BLaER1 treated with 17β-estradiol and CSF1 and Interleukin-3, amounts not matched to agents 10 nM and 100 nM (cell line): ENCODE results near the gene SEMA5A.

ENCODE experiments used
- H3K27ac ChIP-seq, 11 experiments: shearing (Covaris generic); formaldehyde crosslinking; 2 replicates each; pipeline ENCODE4 v1.8.1; 2022
- H3K27me3 ChIP-seq, 11 experiments: shearing (Covaris generic); formaldehyde crosslinking; 2 replicates each; pipeline ENCODE4 v1.8.1; 2022
- H3K36me3 ChIP-seq, 11 experiments: shearing (Covaris generic); formaldehyde crosslinking; 2 replicates each; pipeline ENCODE4 v1.8.1; 2022
- H3K4me1 ChIP-seq, 10 experiments: shearing (Covaris generic); formaldehyde crosslinking; 2 replicates each; pipeline ENCODE4 v1.8.1; 2022
- H3K4me2 ChIP-seq, 11 experiments: shearing (Covaris generic); formaldehyde crosslinking; 2 replicates each; pipeline ENCODE4 v1.8.1; 2022
- H3K4me3 ChIP-seq, 10 experiments: shearing (Covaris generic); formaldehyde crosslinking; 2 replicates each; pipeline ENCODE4 v1.8.1; 2022
- H3K9ac ChIP-seq, 11 experiments: shearing (Covaris generic); formaldehyde crosslinking; 2 replicates each; pipeline ENCODE4 v1.8.1; 2022
- H3K9me3 ChIP-seq, 11 experiments: shearing (Covaris generic); formaldehyde crosslinking; replicated peaks in 1 of 11; 2 replicates each; pipeline ENCODE4 v1.8.1; 2022
- H4K20me1 ChIP-seq, 11 experiments: shearing (Covaris generic); formaldehyde crosslinking; 2 replicates each; pipeline ENCODE4 v1.8.1; 2022
- Cebpa-rat ChIP-seq, 11 experiments: shearing (Covaris generic); IDR thresholded peaks; 2 replicates each; pipeline ENCODE4 v1.8.1; 2022

The SEMA5A gene

GRCh38 chr5:9188956-9189355 lies 356.9 kb downstream of the SEMA5A start:
- no peak for TF ChIP-seq Cebpa-rat (IDR thresholded peaks at IDR 0.05)
- peaks cover 0 to 13% (median 7%) of the 10 kb centered on the region in 10 experiments; a peak in 8 of 20 replicates for H3K4me1 ChIP-seq
- no peaks in the 10 kb centered on the region for H3K9me3 ChIP-seq
- peak overlapping the region in 3 of 11 experiments; percentile 23 to 39 (median 30); a peak in 2 of 22 replicates for H3K4me2 ChIP-seq
- no peaks in the 10 kb centered on the region for H3K27me3 ChIP-seq
- no peak overlapping the region for H3K9ac ChIP-seq
- H3K36me3 ChIP-seq = no peaks in the 10 kb centered on the region
- H3K4me3 ChIP-seq = no peak overlapping the region
- peak overlapping the region in 4 of 11 experiments; percentile 30 to 41 (median 37); a peak in 5 of 22 replicates for H3K27ac ChIP-seq
- H4K20me1 ChIP-seq = no peaks in the 10 kb centered on the region

DNA sequence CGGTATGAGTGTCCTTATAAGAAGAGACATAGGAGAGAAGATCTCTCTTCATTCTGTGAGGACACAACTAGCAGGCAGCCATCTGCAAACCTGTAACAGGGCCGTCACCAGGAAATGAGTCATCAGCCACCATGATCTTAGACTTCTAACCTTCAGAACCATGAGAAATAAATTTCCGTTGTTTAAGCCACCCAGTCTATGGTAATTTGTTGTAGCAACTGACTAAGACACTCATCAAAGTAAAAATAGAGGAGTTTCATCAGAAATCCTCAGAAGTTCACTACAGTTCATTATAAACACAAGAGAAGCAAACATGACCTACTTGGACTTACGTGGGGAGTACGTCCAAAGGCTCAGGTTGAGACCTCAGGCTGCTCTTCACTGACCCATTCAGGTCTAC lies 357.7 kb downstream of the SEMA5A start:
- Histone ChIP-seq H3K4me2 (peak overlapping the region in 9 of 11 experiments; percentile 14 to 39 (median 23); a peak in 12 of 22 replicates), H3K36me3 (no peaks in the 10 kb centered on the region), H3K4me3 (no peak overlapping the region), H3K27ac (peak overlapping the region in 4 of 11 experiments; percentile 30 to 41 (median 37); a peak in 5 of 22 replicates), H3K9me3 (no peaks in the 10 kb centered on the region), H3K9ac (no peak overlapping the region), H3K27me3 (no peaks in the 10 kb centered on the region), H4K20me1 (no peaks in the 10 kb centered on the region), H3K4me1 (peaks cover 0 to 13% (median 7%) of the 10 kb centered on the region in 10 experiments; a peak in 8 of 20 replicates)
- no peak for TF ChIP-seq Cebpa-rat (IDR thresholded peaks at IDR 0.05)

- Histone ChIP-seq H3K4me2 (peak overlapping the region in 1 of 11 experiments; percentile 30; a peak in 4 of 22 replicates), H3K9me3 (no peaks in the 10 kb centered on the region), H3K27ac (peak overlapping the region in 2 of 11 experiments; percentile 23 to 41; a peak in 1 of 22 replicates), H3K27me3 (no peaks in the 10 kb centered on the region), H4K20me1 (no peaks in the 10 kb centered on the region), H3K4me1 (peaks cover 0 to 13% (median 7%) of the 10 kb centered on the region in 10 experiments; a peak in 8 of 20 replicates), H3K4me3 (no peak overlapping the region), H3K36me3 (no peaks in the 10 kb centered on the region), H3K9ac (no peak overlapping the region)
- TF ChIP-seq Cebpa-rat (IDR thresholded peaks at IDR 0.05) = no peak
Measured at GRCh38 chr5:9187614-9188013, 358.3 kb downstream of the SEMA5A start.

- Histone ChIP-seq H3K36me3 (no peaks in the 10 kb centered on the region), H3K9me3 (no peaks in the 10 kb centered on the region), H4K20me1 (no peaks in the 10 kb centered on the region), H3K4me2 (no peak overlapping the region), H3K27me3 (no peaks in the 10 kb centered on the region), H3K4me3 (no peak overlapping the region), H3K9ac (no peak overlapping the region), H3K27ac (no peak overlapping the region), H3K4me1 (peaks cover 0 to 13% (median 7%) of the 10 kb centered on the region in 10 experiments; a peak in 8 of 20 replicates)
- TF ChIP-seq Cebpa-rat (IDR thresholded peaks at IDR 0.05) = no peak
Measured at GRCh38 chr5:9186069-9186468, 359.8 kb downstream of the SEMA5A start.

DNA sequence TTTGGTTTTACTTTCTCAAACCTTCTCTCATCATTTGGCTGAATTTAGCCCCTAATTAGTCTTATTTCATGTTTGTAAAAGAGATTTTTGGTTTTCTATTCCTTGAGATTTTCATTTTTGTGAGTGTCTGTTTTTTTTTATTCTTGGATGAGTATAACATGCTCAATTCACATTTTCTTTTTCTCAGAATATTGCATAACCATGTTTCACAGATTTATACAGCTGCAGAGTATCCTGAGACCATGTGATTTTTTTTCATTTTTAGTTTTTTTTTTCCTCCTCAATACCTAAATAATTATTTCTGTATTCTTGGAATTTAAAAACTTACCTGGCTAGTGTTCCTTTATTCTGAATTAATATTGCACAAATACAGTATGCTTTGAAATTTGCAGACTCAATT lies 361.9 kb downstream of the SEMA5A start:
- no peak overlapping the region for H3K9ac ChIP-seq
- peaks cover 0 to 13% (median 7%) of the 10 kb centered on the region in 10 experiments; a peak in 8 of 20 replicates for H3K4me1 ChIP-seq
- no peak overlapping the region for H3K27ac ChIP-seq
- H3K4me3 ChIP-seq = no peak overlapping the region
- no peaks in the 10 kb centered on the region for H3K27me3 ChIP-seq
- no peak overlapping the region for H3K4me2 ChIP-seq
- TF ChIP-seq Cebpa-rat (IDR thresholded peaks at IDR 0.05) = no peak
- no peaks in the 10 kb centered on the region for H4K20me1 ChIP-seq
- H3K36me3 ChIP-seq = no peaks in the 10 kb centered on the region
- H3K9me3 ChIP-seq = no peaks in the 10 kb centered on the region

DNA sequence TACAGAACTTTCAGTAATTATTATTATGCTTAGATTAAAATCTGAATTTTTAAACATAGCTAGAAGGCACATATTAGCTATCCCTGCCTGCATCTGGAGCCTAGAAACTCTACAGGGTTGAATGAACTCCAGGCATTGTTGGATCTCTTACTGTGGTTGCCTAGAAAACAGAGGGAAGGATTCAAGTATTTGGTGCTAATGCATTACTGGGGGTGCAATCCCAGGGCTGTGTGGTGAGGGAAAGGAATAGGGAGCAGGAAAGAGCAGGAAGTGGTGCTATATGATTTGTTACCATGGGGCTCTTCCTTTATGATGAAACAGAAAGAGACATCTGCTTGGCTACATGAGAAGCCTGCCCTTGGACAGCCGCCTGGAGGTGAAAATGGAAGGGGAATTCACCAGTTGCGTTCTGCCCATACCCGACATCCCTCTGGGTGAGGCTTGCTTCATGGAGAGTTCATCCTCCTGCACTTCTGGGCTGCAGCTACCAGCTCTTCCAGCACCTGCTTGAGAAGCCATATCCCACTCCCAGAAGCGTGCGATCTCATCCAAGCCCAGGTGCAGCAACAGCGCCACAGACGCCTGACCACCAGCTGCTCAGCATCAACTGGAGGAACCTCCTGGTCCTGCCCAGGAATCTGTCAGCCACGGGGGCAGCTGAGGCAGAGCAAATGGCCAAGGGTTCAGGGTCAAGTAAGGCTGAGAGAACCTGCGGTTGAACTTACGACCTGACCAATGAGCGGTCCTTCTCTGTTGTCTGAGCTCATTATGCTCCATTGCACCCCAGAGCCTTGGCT lies 362.8 kb downstream of the SEMA5A start:
- Histone ChIP-seq H3K4me2 (no peak overlapping the region), H3K9ac (no peak overlapping the region), H3K4me1 (peaks cover 0 to 5% (median 3%) of the 10 kb centered on the region in 10 experiments; a peak in 8 of 20 replicates), H3K27ac (no peak overlapping the region), H3K4me3 (no peak overlapping the region), H4K20me1 (no peaks in the 10 kb centered on the region), H3K27me3 (no peaks in the 10 kb centered on the region), H3K36me3 (no peaks in the 10 kb centered on the region), H3K9me3 (no peaks in the 10 kb centered on the region)
- TF ChIP-seq Cebpa-rat (IDR thresholded peaks at IDR 0.05) = no peak

DNA sequence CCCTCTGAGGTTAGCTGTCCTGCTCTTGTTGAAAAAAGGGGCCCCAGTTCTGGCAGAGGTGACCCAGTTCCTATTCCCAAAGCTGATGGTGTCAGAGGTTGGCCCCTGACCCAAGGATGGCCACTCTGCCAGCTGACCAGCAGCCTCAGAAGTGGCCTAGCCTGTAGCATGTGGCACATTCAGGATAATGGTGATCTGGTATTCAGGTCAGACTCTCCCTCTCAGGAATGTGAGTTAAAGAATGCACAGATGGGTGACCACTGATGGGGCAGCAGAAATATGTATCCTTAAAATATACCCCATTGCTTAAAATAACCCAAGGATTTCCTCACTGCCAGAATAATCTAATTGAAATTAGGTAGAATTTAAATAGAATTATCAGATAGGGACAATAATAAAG lies 369.2 kb downstream of the SEMA5A start:
- H3K4me2 ChIP-seq = no peak overlapping the region
- no peaks in the 10 kb centered on the region for H3K27me3 ChIP-seq
- no peak overlapping the region for H3K27ac ChIP-seq
- H3K9ac ChIP-seq = no peak overlapping the region
- TF ChIP-seq Cebpa-rat (IDR thresholded peaks at IDR 0.05) = no peak
- no peaks in the 10 kb centered on the region for H3K4me1 ChIP-seq
- H3K36me3 ChIP-seq = no peaks in the 10 kb centered on the region
- H3K9me3 ChIP-seq = peaks cover 0 to 13% (median 8%) of the 10 kb centered on the region in 11 experiments; a peak in 8 of 22 replicates
- no peak overlapping the region for H3K4me3 ChIP-seq
- no peaks in the 10 kb centered on the region for H4K20me1 ChIP-seq

- TF ChIP-seq Cebpa-rat (IDR thresholded peaks at IDR 0.05) = no peak
- no peak overlapping the region for H3K4me2 ChIP-seq
- no peaks in the 10 kb centered on the region for H4K20me1 ChIP-seq
- H3K27me3 ChIP-seq = no peaks in the 10 kb centered on the region
- H3K27ac ChIP-seq = no peak overlapping the region
- peaks cover 0 to 13% (median 8%) of the 10 kb centered on the region in 11 experiments; a peak in 8 of 22 replicates for H3K9me3 ChIP-seq
- H3K4me3 ChIP-seq = no peak overlapping the region
- no peak overlapping the region for H3K9ac ChIP-seq
- no peaks in the 10 kb centered on the region for H3K36me3 ChIP-seq
- H3K4me1 ChIP-seq = no peaks in the 10 kb centered on the region
Measured at GRCh38 chr5:9174446-9174845, 371.4 kb downstream of the SEMA5A start.

DNA sequence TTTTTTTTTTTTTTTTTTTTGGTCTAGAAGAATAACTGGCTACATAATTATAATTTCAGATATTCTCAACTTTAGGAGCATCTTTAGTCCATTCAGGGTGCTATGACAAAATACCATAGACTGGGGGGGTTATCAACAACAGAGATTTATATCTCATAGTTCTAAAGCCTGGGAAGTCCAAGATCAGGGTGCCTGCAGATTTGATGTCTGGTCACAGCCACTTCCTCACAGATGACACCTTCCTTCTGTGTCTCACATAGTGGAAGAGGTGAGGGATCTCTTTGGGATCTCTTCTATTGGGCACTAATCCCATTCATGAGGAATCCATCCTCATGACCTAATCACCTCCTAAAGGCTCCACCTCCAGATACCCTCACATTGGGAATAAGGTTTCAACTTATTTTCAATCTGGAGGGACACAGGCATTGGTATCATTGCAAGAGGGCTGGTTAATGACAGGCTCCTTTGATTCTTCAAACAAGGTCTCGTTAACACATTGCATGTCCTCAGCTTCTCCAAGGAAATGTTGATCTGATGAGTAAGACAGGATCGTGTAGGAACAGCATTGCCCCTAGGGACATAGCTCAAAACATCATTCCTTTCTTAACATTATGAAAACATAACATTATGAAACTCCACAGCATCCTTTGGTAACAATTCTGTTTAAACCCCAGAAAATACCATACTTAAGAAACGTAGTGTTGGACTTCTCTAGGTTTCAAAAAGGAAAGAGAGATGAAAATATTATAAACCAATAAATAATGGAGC lies 372.4 kb downstream of the SEMA5A start:
- H3K4me3 ChIP-seq = no peak overlapping the region
- no peaks in the 10 kb centered on the region for H3K36me3 ChIP-seq
- H3K9ac ChIP-seq = no peak overlapping the region
- no peak for TF ChIP-seq Cebpa-rat (IDR thresholded peaks at IDR 0.05)
- peaks cover 0 to 13% (median 8%) of the 10 kb centered on the region in 11 experiments; a peak in 8 of 22 replicates for H3K9me3 ChIP-seq
- H3K27me3 ChIP-seq = no peaks in the 10 kb centered on the region
- H3K27ac ChIP-seq = no peak overlapping the region
- no peaks in the 10 kb centered on the region for H4K20me1 ChIP-seq
- no peak overlapping the region for H3K4me2 ChIP-seq
- H3K4me1 ChIP-seq = no peaks in the 10 kb centered on the region
